ENCODE results near the gene TBX18.

DNA sequence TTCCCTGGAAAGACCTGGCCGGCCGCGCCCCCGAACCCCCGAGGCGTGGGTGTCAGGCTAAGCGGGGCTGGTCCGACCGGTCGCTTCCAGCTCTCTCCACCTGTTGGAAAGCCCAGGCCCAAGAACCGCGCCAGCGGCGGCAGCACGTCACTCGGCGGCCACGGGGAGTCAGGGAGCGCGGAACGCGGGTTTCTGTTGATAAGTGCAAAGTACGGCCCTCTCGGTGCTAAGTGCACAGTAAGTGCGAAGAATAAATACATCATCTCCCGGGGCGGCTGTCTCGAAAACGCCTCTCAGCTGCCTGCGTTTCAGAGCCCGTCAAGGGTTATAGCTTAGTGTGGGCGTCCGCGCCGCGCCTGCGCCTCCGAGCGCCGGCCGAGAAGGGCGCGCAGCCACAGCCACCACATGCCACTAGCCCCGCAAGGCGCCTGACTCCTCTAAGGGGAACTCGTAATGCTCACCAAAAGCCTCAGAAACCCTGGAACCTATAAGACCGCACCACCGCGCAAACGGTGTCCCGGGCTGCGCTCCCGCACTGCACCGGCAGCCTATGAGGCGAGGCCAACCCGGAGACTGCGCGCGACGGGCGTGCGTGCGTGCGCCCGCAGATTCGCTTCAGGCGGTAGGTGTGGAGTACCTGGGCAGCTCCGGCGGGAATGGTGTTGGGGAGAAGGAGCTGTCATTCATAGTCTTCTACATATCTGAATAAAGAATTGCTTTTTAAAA is 9.2 kb upstream of the TBX18 start:
- TF ChIP-seq, protein P1, sequence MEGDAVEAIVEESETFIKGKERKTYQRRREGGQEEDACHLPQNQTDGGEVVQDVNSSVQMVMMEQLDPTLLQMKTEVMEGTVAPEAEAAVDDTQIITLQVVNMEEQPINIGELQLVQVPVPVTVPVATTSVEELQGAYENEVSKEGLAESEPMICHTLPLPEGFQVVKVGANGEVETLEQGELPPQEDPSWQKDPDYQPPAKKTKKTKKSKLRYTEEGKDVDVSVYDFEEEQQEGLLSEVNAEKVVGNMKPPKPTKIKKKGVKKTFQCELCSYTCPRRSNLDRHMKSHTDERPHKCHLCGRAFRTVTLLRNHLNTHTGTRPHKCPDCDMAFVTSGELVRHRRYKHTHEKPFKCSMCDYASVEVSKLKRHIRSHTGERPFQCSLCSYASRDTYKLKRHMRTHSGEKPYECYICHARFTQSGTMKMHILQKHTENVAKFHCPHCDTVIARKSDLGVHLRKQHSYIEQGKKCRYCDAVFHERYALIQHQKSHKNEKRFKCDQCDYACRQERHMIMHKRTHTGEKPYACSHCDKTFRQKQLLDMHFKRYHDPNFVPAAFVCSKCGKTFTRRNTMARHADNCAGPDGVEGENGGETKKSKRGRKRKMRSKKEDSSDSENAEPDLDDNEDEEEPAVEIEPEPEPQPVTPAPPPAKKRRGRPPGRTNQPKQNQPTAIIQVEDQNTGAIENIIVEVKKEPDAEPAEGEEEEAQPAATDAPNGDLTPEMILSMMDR (IDR thresholded peaks at IDR 0.05): no peak
- no peak for TF ChIP-seq POLR2A (IDR thresholded peaks at IDR 0.05)

Measured in uterus (tissue), 2 donors.